ENCODE data around the gene ATP5MC2. TPM values are rescaled to one million over a fixed set of nuclear protein-coding genes. Genes with fewer than 3 reads are reported as not detected.

Gene ATP5MC2
- total and polyA plus RNA-seq, 2 of the 4 experiments (the other 2 are of a cell fraction) = 309 to 361 TPM

GRCh38 chr12:53657041-53657440 is 18.8 kb downstream of the ATP5MC2 start:
- DNase-seq (no peak), ATAC-seq (ENCODE audit: low read depth) (no peak)
- no peak overlapping the region for H2AK5ac ChIP-seq (ENCODE audit: low read depth, low read length)
- H4K20me1 ChIP-seq (ENCODE audit: insufficient read depth, low read length) = no peaks in the 10 kb centered on the region
- H3K4ac ChIP-seq (ENCODE audit: low read depth, low read length) = no peak overlapping the region
- H3K23ac ChIP-seq (ENCODE audit: low read depth, low read length) = no peak overlapping the region
- H3K9ac ChIP-seq (ENCODE audit: low read depth, low read length) = no peak overlapping the region
- H3K4me2 ChIP-seq (ENCODE audit: low read depth, low read length) = no peak overlapping the region
- no peaks in the 10 kb centered on the region for H3K27me3 ChIP-seq (ENCODE audit: control insufficient read depth, insufficient read depth, low read length)
- no peak overlapping the region for H2BK120ac ChIP-seq (ENCODE audit: low read depth, low read length)
- no peak overlapping the region for H4K8ac ChIP-seq (ENCODE audit: low read depth in 2 of 2, low read length in 2 of 2)
- no peak overlapping the region for H4K91ac ChIP-seq (ENCODE audit: insufficient read depth, low read depth, low read length)
- no peak overlapping the region for H3K4me3 ChIP-seq (ENCODE audit: insufficient read depth, low read depth, low read length)
- peaks cover 13% of the 10 kb centered on the region for H3K4me1 ChIP-seq (ENCODE audit: control insufficient read depth, insufficient read depth, low read length)
- intact Hi-C loops (cut with micrococcal nuclease) = no loop called here
- H2BK20ac ChIP-seq (ENCODE audit: low read depth, low read length) = no peak overlapping the region
- in situ Hi-C loops (cut with MboI; ENCODE audit: low sequenced_read_pairs) = no loop called here
- H3K14ac ChIP-seq (replicated peaks; ENCODE audit: low read depth, low read length) = no peak overlapping the region
- H3K36me3 ChIP-seq (ENCODE audit: control insufficient read depth, insufficient read depth, low read length) = no peaks in the 10 kb centered on the region; the same call in 1 of the 2 replicates
- WGBS, 2 experiments (ENCODE audit: extremely low coverage in 2 of 2, insufficient read length in 1 of 2) = no CpG with 5 or more reads among the region's 4 CpGs
- H3K56ac ChIP-seq (ENCODE audit: extremely low read depth, insufficient read depth, low read length) = no peak overlapping the region
- no peak overlapping the region for H2BK15ac ChIP-seq (ENCODE audit: low read depth, low read length)
- no peak overlapping the region for H2AFZ ChIP-seq (replicated peaks; ENCODE audit: low read length, poor library complexity)
- POLR2A ChIA-PET (ENCODE audit: unreplicated experiment) = no interaction called here
- no TSS peak for BruUV-seq (replicated peaks)
- H2BK5ac ChIP-seq (ENCODE audit: low read depth, low read length, poor library complexity, severe bottlenecking) = no peak overlapping the region
- no peak for TF ChIP-seq SMC3 (IDR thresholded peaks at IDR 0.05; ENCODE audit: low read depth, low read length)
- TF ChIP-seq POLR2A (IDR thresholded peaks at IDR 0.05; ENCODE audit: low read depth, low read length) = no peak
- TF ChIP-seq RFX5 (IDR thresholded peaks at IDR 0.05; ENCODE audit: low read depth, low read length) = no peak
- dilution Hi-C loops (cut with HindIII; ENCODE audit: low sequenced_read_pairs, unreplicated experiment) = no loop called here
- CTCF ChIA-PET = interaction anchor here (0.9 kb wide), 1 partner anchor 114 kb away, joined by 3 read pairs; no protein-coding TSS in a partner anchor
- H3K27ac ChIP-seq (ENCODE audit: insufficient read depth, low read length) = no peak overlapping the region
- no peak overlapping the region for H2AK9ac ChIP-seq (replicated peaks; ENCODE audit: low read depth, low read length, poor library complexity)
- no peak overlapping the region for H4K5ac ChIP-seq (ENCODE audit: low read depth, low read length)
- H3K79me1 ChIP-seq (ENCODE audit: low read depth in 1 of 2, low read length in 2 of 2) = peaks cover 0 to 4% of the 10 kb centered on the region in 2 experiments; a peak in 1 of 4 replicates
- H3K9me1 ChIP-seq (ENCODE audit: insufficient read depth, low read length) = peaks cover 7% of the 10 kb centered on the region
- H3K18ac ChIP-seq (ENCODE audit: low read depth, low read length) = no peak overlapping the region
- no peaks in the 10 kb centered on the region for H3K9me3 ChIP-seq (ENCODE audit: control insufficient read depth, insufficient read depth, low read length)
